NT2/D1 (cell line): Measurements from ENCODE around the gene NAAA.

ENCODE experiments used
- SUZ12 ChIP-seq: IDR thresholded peaks from 2 replicates; pipeline ENCODE4 v1.6.1; 2011; ENCODE audit not compliant: insufficient read length, insufficient read depth; ENCODE audit errors: extremely low read depth
- YY1 ChIP-seq: IDR thresholded peaks from 2 replicates; pipeline ENCODE4 v1.6.1; 2011; ENCODE audit not compliant: insufficient read length, insufficient read depth
- ZNF274 ChIP-seq: IDR thresholded peaks from 2 replicates; pipeline ENCODE4 v1.6.1; 2011; ENCODE audit warnings: mild to moderate bottlenecking, low read depth, low read length

- TF ChIP-seq YY1 (no peak), ZNF274 (no peak), SUZ12 (no peak)
Measured at GRCh38 chr4:75948822-75949444, 8.1 kb upstream of the NAAA start.
